ENCODE results near the gene RAB22A.

RAB22A gene

GRCh38 chr20:58402827-58403226, 93.3 kb downstream of the RAB22A start:
- TF ChIP-seq CTCF (IDR thresholded peaks at IDR 0.05; ENCODE audit: low read depth, low read length), result no peak
- DNase-seq (ENCODE audit: extremely low read depth, low read depth), result no peak

GRCh38 chr20:58403272-58403671, 93.8 kb downstream of the RAB22A start:
- no peak for DNase-seq (ENCODE audit: extremely low read depth, low read depth)
- no peak for TF ChIP-seq CTCF (IDR thresholded peaks at IDR 0.05; ENCODE audit: low read depth, low read length)

- no peak for DNase-seq (ENCODE audit: extremely low read depth, low read depth)
- TF ChIP-seq CTCF (IDR thresholded peaks at IDR 0.05; ENCODE audit: low read depth, low read length), result no peak
These were observed 96.2 kb downstream of the RAB22A start for GRCh38 chr20:58405504-58406291.

- no peak for DNase-seq (ENCODE audit: extremely low read depth, low read depth)
- TF ChIP-seq CTCF (IDR thresholded peaks at IDR 0.05; ENCODE audit: low read depth, low read length), result no peak
These were observed 97.0 kb downstream of the RAB22A start for GRCh38 chr20:58406422-58407001.

- DNase-seq (ENCODE audit: extremely low read depth, low read depth), result no peak
- TF ChIP-seq CTCF (IDR thresholded peaks at IDR 0.05; ENCODE audit: low read depth, low read length), result no peak
These were observed 97.8 kb downstream of the RAB22A start for GRCh38 chr20:58407201-58407873.

GRCh38 chr20:58407966-58408557, 98.5 kb downstream of the RAB22A start:
- no peak for TF ChIP-seq CTCF (IDR thresholded peaks at IDR 0.05; ENCODE audit: low read depth, low read length)
- no peak for DNase-seq (ENCODE audit: extremely low read depth, low read depth)
